DND-41 (cell line): ENCODE data around the gene USP48.
A peak's percentile ranks its signal among the peaks of the same experiment; 100 is the strongest.

Experiments
- ATAC-seq: fragments of 200-7000 bp; cut with Tn5 transposase; 3 replicates; pipeline ENCODE4 v1.9.1; 2021; ENCODE audit warnings: low read depth; ENCODE audit not compliant: insufficient read depth
- DNase-seq: peaks from one replicate; pipeline ENCODE4 v3.0.0-alpha.2; 2020
- H2AFZ ChIP-seq: 2 replicates; pipeline ENCODE4 v1.6.0; 2012; ENCODE audit warnings: low read depth, low read length
- H3K27ac ChIP-seq: 2 replicates; pipeline ENCODE4 v1.5.1; 2012; ENCODE audit warnings: low read length, inconsistent platforms
- H3K27me3 ChIP-seq: fragments of 200-600 bp; sonication (generic); 2 replicates; pipeline ENCODE4 v1.6.0; 2012; ENCODE audit warnings: low read length, mild to moderate bottlenecking, inconsistent platforms; ENCODE audit not compliant: insufficient read depth, poor library complexity
- H3K36me3 ChIP-seq: 2 replicates; pipeline ENCODE4 v1.5.1; 2012; ENCODE audit warnings: low read length, inconsistent platforms; ENCODE audit not compliant: insufficient read depth
- H3K4me1 ChIP-seq: 2 replicates; pipeline ENCODE4 v1.5.1; 2012; ENCODE audit warnings: mild to moderate bottlenecking, low read length; ENCODE audit not compliant: insufficient read depth
- H3K4me2 ChIP-seq: 2 replicates; pipeline ENCODE4 v1.6.0; 2012; ENCODE audit warnings: mild to moderate bottlenecking, moderate library complexity, low read length, inconsistent platforms; ENCODE audit not compliant: insufficient read depth
- H3K4me3 ChIP-seq, 2 experiments: fragments of 200-600 bp in 1 of 2; shearing (Covaris generic) in 1 of 2; 2 replicates each; pipeline ENCODE4 v1.5.1; 2012 to 2016; ENCODE audit warnings: inconsistent platforms in 2 of 2, low read length in 2 of 2, mild to moderate bottlenecking in 2 of 2, low read depth in 1 of 2, moderate library complexity in 1 of 2
- H3K79me2 ChIP-seq: 2 replicates; pipeline ENCODE4 v1.6.0; 2012; ENCODE audit warnings: low read length, inconsistent platforms; ENCODE audit not compliant: insufficient read depth
- H3K9ac ChIP-seq: 2 replicates; pipeline ENCODE4 v1.6.0; 2012; ENCODE audit warnings: low read depth, mild to moderate bottlenecking, inconsistent platforms, low read length, moderate library complexity
- H3K9me3 ChIP-seq: 2 replicates; pipeline ENCODE4 v1.5.1; 2012; ENCODE audit warnings: low read length, moderate library complexity, mild to moderate bottlenecking, inconsistent platforms; ENCODE audit not compliant: insufficient read depth, severe bottlenecking
- H4K20me1 ChIP-seq: 2 replicates; pipeline ENCODE4 v1.6.0; 2012; ENCODE audit warnings: low read length; ENCODE audit not compliant: insufficient read depth
- CTCF ChIP-seq: IDR thresholded peaks from 2 replicates; pipeline ENCODE4 v1.5.1; 2012; ENCODE audit warnings: borderline replicate concordance, low read length, moderate library complexity, mild to moderate bottlenecking; ENCODE audit not compliant: poor library complexity, severe bottlenecking; ENCODE audit errors: extremely low read depth
- EZH2 ChIP-seq: IDR thresholded peaks from 3 replicates; pipeline ENCODE4 v1.6.1; 2012; ENCODE audit warnings: borderline replicate concordance, low read depth, mild to moderate bottlenecking, moderate library complexity, low read length, inconsistent platforms; ENCODE audit not compliant: severe bottlenecking

USP48 gene

GRCh38 chr1:21821385-21822019 lies 38.6 kb upstream of the USP48 start:
- no peak for ATAC-seq
- no peak for TF ChIP-seq EZH2
- no peak for TF ChIP-seq CTCF

GRCh38 chr1:21820597-21821232 lies 37.8 kb upstream of the USP48 start:
- Histone ChIP-seq H2AFZ (no peak overlapping the region), H4K20me1 (peaks cover 3% of the 10 kb centered on the region), H3K36me3 (no peaks in the 10 kb centered on the region), H3K27ac (no peak overlapping the region), H3K9me3 (no peaks in the 10 kb centered on the region), H3K4me2 (no peak overlapping the region), H3K79me2 (no peaks in the 10 kb centered on the region), H3K27me3 (no peaks in the 10 kb centered on the region), H3K4me1 (0 out of 2 replicates have a peak, but pooled peaks cover 4% of the 10 kb centered on the region), H3K4me3 (no peak overlapping the region), H3K9ac (no peak overlapping the region)
- DNase-seq = no peak
- ATAC-seq = no peak
- no peak for TF ChIP-seq CTCF
- TF ChIP-seq EZH2 = no peak

More at GRCh38 chr1:21821385-21822019, 38.6 kb upstream of the USP48 start:
- H3K27me3 ChIP-seq = no peaks in the 10 kb centered on the region
- 0 out of 2 replicates have a peak, but pooled peaks cover 4% of the 10 kb centered on the region for H3K4me1 ChIP-seq
- no peaks in the 10 kb centered on the region for H3K79me2 ChIP-seq
- H3K27ac ChIP-seq = no peak overlapping the region
- no peaks in the 10 kb centered on the region for H3K9me3 ChIP-seq
- DNase-seq = no peak
- no peak overlapping the region for H3K4me2 ChIP-seq
- H2AFZ ChIP-seq = no peak overlapping the region
- no peaks in the 10 kb centered on the region for H3K36me3 ChIP-seq
- H3K9ac ChIP-seq = no peak overlapping the region
- H4K20me1 ChIP-seq = peaks cover 3% of the 10 kb centered on the region
- H3K4me3 ChIP-seq = no peak overlapping the region

- Histone ChIP-seq H4K20me1 (peaks cover 3% of the 10 kb centered on the region), H2AFZ (no peak overlapping the region), H3K4me1 (0 out of 2 replicates have a peak, but pooled peaks cover 4% of the 10 kb centered on the region), H3K9me3 (no peaks in the 10 kb centered on the region), H3K27me3 (no peaks in the 10 kb centered on the region), H3K4me2 (no peak overlapping the region), H3K79me2 (no peaks in the 10 kb centered on the region), H3K36me3 (no peaks in the 10 kb centered on the region), H3K27ac (no peak overlapping the region), H3K9ac (no peak overlapping the region), H3K4me3 (no peak overlapping the region)
- DNase-seq = peak; percentile 58
- TF ChIP-seq CTCF (no peak), EZH2 (no peak)
- peak; percentile 89 for ATAC-seq
These were observed 35.7 kb upstream of the USP48 start for GRCh38 chr1:21818656-21819055.
